WERI-Rb-1 (cell line): ENCODE measurements around the gene MSGN1.

Experiments used
- DNase-seq: peaks from one replicate; pipeline ENCODE4 v3.0.0-alpha.2; 2020
- H3K27ac ChIP-seq: fragments of 250-450 bp; sonication (Bioruptor Pico); 2 replicates; pipeline ENCODE4 v1.5.1; 2020; ENCODE audit warnings: mild to moderate bottlenecking, moderate library complexity
- H3K27me3 ChIP-seq: fragments of 250-450 bp; sonication (Bioruptor Pico); 2 replicates; pipeline ENCODE4 v1.5.1; 2021; ENCODE audit warnings: mild to moderate bottlenecking, low read depth, moderate library complexity; ENCODE audit not compliant: insufficient read depth, severe bottlenecking
- H3K36me3 ChIP-seq: fragments of 250-450 bp; sonication (Bioruptor Pico); 2 replicates; pipeline ENCODE4 v1.5.1; 2020; ENCODE audit warnings: mild to moderate bottlenecking, moderate library complexity
- H3K4me3 ChIP-seq: 2 replicates; pipeline ENCODE4 v1.5.1; 2011; ENCODE audit warnings: low read depth, mild to moderate bottlenecking, control low read depth, low read length
- H3K9me3 ChIP-seq: fragments of 250-450 bp; sonication (Bioruptor Pico); 2 replicates; pipeline ENCODE4 v1.5.1; 2021; ENCODE audit warnings: mild to moderate bottlenecking, moderate library complexity; ENCODE audit not compliant: severe bottlenecking
- CTCF ChIP-seq: IDR thresholded peaks from 2 replicates; pipeline ENCODE4 v1.5.1; 2011; ENCODE audit warnings: low read depth, mild to moderate bottlenecking, control low read depth, inconsistent platforms, low read length

The MSGN1 gene

GRCh38 chr2:17799301-17800120, 16.7 kb upstream of the MSGN1 start:
- H3K27ac ChIP-seq = no peak overlapping the region
- no peaks in the 10 kb centered on the region for H3K36me3 ChIP-seq
- H3K9me3 ChIP-seq = no peaks in the 10 kb centered on the region
- no peak for DNase-seq
- H3K27me3 ChIP-seq = no peaks in the 10 kb centered on the region
- H3K4me3 ChIP-seq = no peak overlapping the region
- TF ChIP-seq CTCF = no peak

GRCh38 chr2:17800219-17800618, 16.0 kb upstream of the MSGN1 start:
- H3K9me3 ChIP-seq = no peaks in the 10 kb centered on the region
- no peak overlapping the region for H3K27ac ChIP-seq
- no peaks in the 10 kb centered on the region for H3K27me3 ChIP-seq
- DNase-seq = no peak
- TF ChIP-seq CTCF = no peak
- no peaks in the 10 kb centered on the region for H3K36me3 ChIP-seq
- H3K4me3 ChIP-seq = no peak overlapping the region

- Histone ChIP-seq H3K27ac (no peak overlapping the region), H3K27me3 (no peaks in the 10 kb centered on the region), H3K36me3 (no peaks in the 10 kb centered on the region), H3K4me3 (no peak overlapping the region), H3K9me3 (no peaks in the 10 kb centered on the region)
- TF ChIP-seq CTCF = no peak
- DNase-seq = no peak
Measured at GRCh38 chr2:17800693-17801458, 15.4 kb upstream of the MSGN1 start.

- no peak for DNase-seq
- no peak for TF ChIP-seq CTCF
Measured at GRCh38 chr2:17803497-17803896, 12.8 kb upstream of the MSGN1 start.

GRCh38 chr2:17804358-17804757, 11.9 kb upstream of the MSGN1 start:
- Histone ChIP-seq H3K27me3 (no peaks in the 10 kb centered on the region), H3K9me3 (no peaks in the 10 kb centered on the region), H3K4me3 (no peak overlapping the region), H3K27ac (no peak overlapping the region), H3K36me3 (no peaks in the 10 kb centered on the region)
- TF ChIP-seq CTCF = no peak
- no peak for DNase-seq

More at GRCh38 chr2:17803497-17803896, 12.8 kb upstream of the MSGN1 start:
- H3K4me3 ChIP-seq = no peak overlapping the region
- H3K27me3 ChIP-seq = no peaks in the 10 kb centered on the region
- no peak overlapping the region for H3K27ac ChIP-seq
- H3K36me3 ChIP-seq = no peaks in the 10 kb centered on the region
- no peaks in the 10 kb centered on the region for H3K9me3 ChIP-seq
